ENCODE data around the gene FAM240B.

The FAM240B gene

DNA sequence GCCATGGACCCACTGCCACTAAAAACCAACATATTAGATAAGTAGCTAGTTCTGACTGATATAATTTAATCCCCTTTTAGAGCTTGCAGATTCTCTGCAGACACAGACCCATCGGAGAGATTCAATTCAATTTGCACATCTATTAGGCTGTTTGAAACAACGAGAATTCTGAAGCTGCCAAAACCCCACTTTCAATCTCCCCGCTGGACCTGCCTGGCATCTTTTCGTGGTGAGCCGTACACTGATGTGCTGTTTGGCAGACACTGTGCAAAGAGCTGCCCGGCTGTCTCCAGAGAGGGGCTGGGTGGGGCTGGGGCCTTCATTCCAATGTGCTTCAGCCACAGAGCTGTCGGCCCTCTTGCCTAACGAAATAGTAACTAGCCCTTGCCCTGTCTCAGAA lies 42.1 kb upstream of the FAM240B start:
- H3F3A ChIP-seq (ENCODE audit: insufficient read depth): no peaks in the 10 kb centered on the region
- no peak overlapping the region for H2AFZ ChIP-seq (ENCODE audit: low read depth, low read length, severe bottlenecking)
- no peaks in the 10 kb centered on the region for H4K20me1 ChIP-seq (ENCODE audit: low read depth, low read length)
- no peak overlapping the region for H3K4me2 ChIP-seq (ENCODE audit: low read depth, low read length, poor library complexity, severe bottlenecking)
- no peaks in the 10 kb centered on the region for H3K9me3 ChIP-seq (ENCODE audit: insufficient read depth, low read length)
- H3K36me3 ChIP-seq (ENCODE audit: low read length): no peaks in the 10 kb centered on the region
- no peak overlapping the region for H3K27ac ChIP-seq (ENCODE audit: low read depth, low read length)
- no peaks in the 10 kb centered on the region for H3K27me3 ChIP-seq (ENCODE audit: low read length)
- TF ChIP-seq, protein P1, sequence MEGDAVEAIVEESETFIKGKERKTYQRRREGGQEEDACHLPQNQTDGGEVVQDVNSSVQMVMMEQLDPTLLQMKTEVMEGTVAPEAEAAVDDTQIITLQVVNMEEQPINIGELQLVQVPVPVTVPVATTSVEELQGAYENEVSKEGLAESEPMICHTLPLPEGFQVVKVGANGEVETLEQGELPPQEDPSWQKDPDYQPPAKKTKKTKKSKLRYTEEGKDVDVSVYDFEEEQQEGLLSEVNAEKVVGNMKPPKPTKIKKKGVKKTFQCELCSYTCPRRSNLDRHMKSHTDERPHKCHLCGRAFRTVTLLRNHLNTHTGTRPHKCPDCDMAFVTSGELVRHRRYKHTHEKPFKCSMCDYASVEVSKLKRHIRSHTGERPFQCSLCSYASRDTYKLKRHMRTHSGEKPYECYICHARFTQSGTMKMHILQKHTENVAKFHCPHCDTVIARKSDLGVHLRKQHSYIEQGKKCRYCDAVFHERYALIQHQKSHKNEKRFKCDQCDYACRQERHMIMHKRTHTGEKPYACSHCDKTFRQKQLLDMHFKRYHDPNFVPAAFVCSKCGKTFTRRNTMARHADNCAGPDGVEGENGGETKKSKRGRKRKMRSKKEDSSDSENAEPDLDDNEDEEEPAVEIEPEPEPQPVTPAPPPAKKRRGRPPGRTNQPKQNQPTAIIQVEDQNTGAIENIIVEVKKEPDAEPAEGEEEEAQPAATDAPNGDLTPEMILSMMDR (IDR thresholded peaks at IDR 0.05; ENCODE audit: insufficient read depth, low read length, poor library complexity, severe bottlenecking): no peak
- no peak for TF ChIP-seq EZH2phosphoT487 (conservative IDR thresholded peaks at IDR 0.05; ENCODE audit: low read length)
- no peaks in the 10 kb centered on the region for H3K9me2 ChIP-seq (replicated peaks; ENCODE audit: insufficient read depth, low read length)
- H3K79me2 ChIP-seq (ENCODE audit: insufficient read depth, low read length): no peaks in the 10 kb centered on the region
- H3K4me3 ChIP-seq (ENCODE audit: insufficient read depth, low read length, poor library complexity, severe bottlenecking): no peak overlapping the region
- H3K9ac ChIP-seq (ENCODE audit: low read length): no peak overlapping the region

GRCh38 chr9:38761339-38761738 lies 41.4 kb upstream of the FAM240B start:
- H3K36me3 ChIP-seq (ENCODE audit: low read length): no peaks in the 10 kb centered on the region
- TF ChIP-seq, protein P1 (IDR thresholded peaks at IDR 0.05; ENCODE audit: insufficient read depth, low read length, poor library complexity, severe bottlenecking): no peak
- TF ChIP-seq EZH2phosphoT487 (conservative IDR thresholded peaks at IDR 0.05; ENCODE audit: low read length): no peak
- H3K27me3 ChIP-seq (ENCODE audit: low read length): no peaks in the 10 kb centered on the region
- H2AFZ ChIP-seq (ENCODE audit: low read depth, low read length, severe bottlenecking): no peak overlapping the region
- no peak overlapping the region for H3K4me3 ChIP-seq (ENCODE audit: insufficient read depth, low read length, poor library complexity, severe bottlenecking)
- no peaks in the 10 kb centered on the region for H3K9me2 ChIP-seq (replicated peaks; ENCODE audit: insufficient read depth, low read length)
- no peak overlapping the region for H3K4me2 ChIP-seq (ENCODE audit: low read depth, low read length, poor library complexity, severe bottlenecking)
- H3K9me3 ChIP-seq (ENCODE audit: insufficient read depth, low read length): no peaks in the 10 kb centered on the region
- H3K27ac ChIP-seq (ENCODE audit: low read depth, low read length): no peak overlapping the region
- H3F3A ChIP-seq (ENCODE audit: insufficient read depth): no peaks in the 10 kb centered on the region
- H3K9ac ChIP-seq (ENCODE audit: low read length): no peak overlapping the region
- no peaks in the 10 kb centered on the region for H3K79me2 ChIP-seq (ENCODE audit: insufficient read depth, low read length)
- no peaks in the 10 kb centered on the region for H4K20me1 ChIP-seq (ENCODE audit: low read depth, low read length)

DNA sequence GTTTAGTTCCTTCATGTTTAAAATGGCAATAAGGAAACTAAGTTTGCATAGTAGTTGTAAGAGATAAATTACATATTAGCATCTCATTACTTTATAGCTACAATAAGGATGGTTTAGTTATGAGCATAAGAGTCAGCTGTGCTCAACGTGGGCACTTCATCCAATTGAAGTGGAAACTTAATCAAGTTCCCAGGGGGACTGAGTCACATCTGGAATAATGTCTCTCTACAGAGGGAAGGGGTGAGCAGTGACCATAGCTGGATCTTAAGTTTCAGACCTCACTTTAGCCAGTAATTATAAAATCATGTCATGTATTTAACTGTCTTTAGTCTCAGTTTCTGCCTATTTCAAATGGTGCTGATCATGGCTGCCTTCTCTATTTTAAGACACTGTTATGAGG lies 36.8 kb upstream of the FAM240B start:
- H3K36me3 ChIP-seq (ENCODE audit: low read length): no peaks in the 10 kb centered on the region
- H3K4me3 ChIP-seq (ENCODE audit: insufficient read depth, low read length, poor library complexity, severe bottlenecking): no peak overlapping the region
- no peak overlapping the region for H3K9ac ChIP-seq (ENCODE audit: low read length)
- no peak for TF ChIP-seq EZH2phosphoT487 (conservative IDR thresholded peaks at IDR 0.05; ENCODE audit: low read length)
- TF ChIP-seq, protein P1 (IDR thresholded peaks at IDR 0.05; ENCODE audit: insufficient read depth, low read length, poor library complexity, severe bottlenecking): no peak
- no peak overlapping the region for H2AFZ ChIP-seq (ENCODE audit: low read depth, low read length, severe bottlenecking)
- no peaks in the 10 kb centered on the region for H3K79me2 ChIP-seq (ENCODE audit: insufficient read depth, low read length)
- H4K20me1 ChIP-seq (ENCODE audit: low read depth, low read length): no peaks in the 10 kb centered on the region
- H3K9me3 ChIP-seq (ENCODE audit: insufficient read depth, low read length): no peaks in the 10 kb centered on the region
- no peaks in the 10 kb centered on the region for H3K9me2 ChIP-seq (replicated peaks; ENCODE audit: insufficient read depth, low read length)
- no peaks in the 10 kb centered on the region for H3K27me3 ChIP-seq (ENCODE audit: low read length)
- no peaks in the 10 kb centered on the region for H3F3A ChIP-seq (ENCODE audit: insufficient read depth)
- no peak overlapping the region for H3K27ac ChIP-seq (ENCODE audit: low read depth, low read length)
- no peak overlapping the region for H3K4me2 ChIP-seq (ENCODE audit: low read depth, low read length, poor library complexity, severe bottlenecking)
